IPS-11a (cell line): Measurements from ENCODE around the gene FES.
"Not testable (repeated sequence)": the region's sequence is repeated elsewhere in the genome, so short reads cannot be mapped to it uniquely, and the experiment has no call there.

Experiments
- H3K4me3 ChIP-seq: one replicate; pipeline ENCODE4 v1.5.1; 2013; ENCODE audit warnings: low read depth, low read length, control low read depth

The FES gene

GRCh38 chr15:90928106-90928505, 43.8 kb downstream of the FES start:
- not testable (repeated sequence) for H3K4me3 ChIP-seq

GRCh38 chr15:90929246-90930019, 45.1 kb downstream of the FES start:
- H3K4me3 ChIP-seq, result no peak overlapping the region

GRCh38 chr15:90930861-90931574, 46.7 kb downstream of the FES start:
- no peak overlapping the region for H3K4me3 ChIP-seq

GRCh38 chr15:90931575-90931827, 47.2 kb downstream of the FES start:
- peak overlapping the region; percentile 89 for H3K4me3 ChIP-seq

GRCh38 chr15:90931828-90932659, 47.7 kb downstream of the FES start, which contains the start of gene HDDC3:
TSS of gene HDDC3 (minus strand) at chr15:90932549. CDS start at chr15:90932540, 9 bp downstream.
- peak within 1 kb of the TSS; percentile 89 for H3K4me3 ChIP-seq

GRCh38 chr15:90932660-90932991, 48.3 kb downstream of the FES start:
- peak overlapping the region; percentile 89 for H3K4me3 ChIP-seq

- H3K4me3 ChIP-seq, result no peak overlapping the region
These were observed 49.0 kb downstream of the FES start for GRCh38 chr15:90933301-90933700.

- H3K4me3 ChIP-seq, result peak overlapping the region; percentile 67
These were observed 50.1 kb downstream of the FES start for GRCh38 chr15:90934256-90934948.

- H3K4me3 ChIP-seq, result peak within 1 kb of the TSS; percentile 67
These were observed 50.8 kb downstream of the FES start, which contains the start of gene UNC45A for GRCh38 chr15:90934949-90935751. TSS of gene UNC45A (plus strand) at chr15:90935285. CDS start at chr15:90935325, 40 bp downstream.

- no peak overlapping the region for H3K4me3 ChIP-seq
These were observed 52.5 kb downstream of the FES start for GRCh38 chr15:90936823-90937222.

- no peak overlapping the region for H3K4me3 ChIP-seq
These were observed 54.0 kb downstream of the FES start for GRCh38 chr15:90938261-90938660.

- no peak overlapping the region for H3K4me3 ChIP-seq
These were observed 55.5 kb downstream of the FES start for GRCh38 chr15:90939756-90940155.

- no peak overlapping the region for H3K4me3 ChIP-seq
These were observed 56.7 kb downstream of the FES start for GRCh38 chr15:90941038-90941437.

GRCh38 chr15:90942354-90943120, 58.2 kb downstream of the FES start:
- no peak overlapping the region for H3K4me3 ChIP-seq

GRCh38 chr15:90945091-90945490, 60.8 kb downstream of the FES start:
- H3K4me3 ChIP-seq, result no peak overlapping the region
